Suprapubic skin (tissue), 4 donors: ENCODE results near the gene GTF3C2.

Experiments
- POLR2A ChIP-seq, 2 donors: fragments of 450-650 bp; IDR thresholded peaks; one replicate each; pipeline ENCODE4 v1.6.1; 2017; ENCODE audit warnings: antibody characterized with exemption in 2 of 2, mild to moderate bottlenecking in 2 of 2, moderate library complexity in 2 of 2
- POLR2AphosphoS5 ChIP-seq, 3 donors: sonication (generic); formaldehyde crosslinking; IDR thresholded peaks; one replicate each; pipeline ENCODE4 v1.6.1; 2017; ENCODE audit warnings: antibody characterized with exemption in 3 of 3
- TF ChIP-seq, protein P1 (sequence below), 2 donors: fragments of 200-600 bp in 1 of 2; fragments of 450-650 bp in 1 of 2; sonication (generic) in 1 of 2; IDR thresholded peaks; one replicate each; pipeline ENCODE4 v1.5.1; 2016 to 2019; ENCODE audit warnings: antibody characterized with exemption in 2 of 2, mild to moderate bottlenecking in 1 of 2, moderate library complexity in 1 of 2

DNA sequence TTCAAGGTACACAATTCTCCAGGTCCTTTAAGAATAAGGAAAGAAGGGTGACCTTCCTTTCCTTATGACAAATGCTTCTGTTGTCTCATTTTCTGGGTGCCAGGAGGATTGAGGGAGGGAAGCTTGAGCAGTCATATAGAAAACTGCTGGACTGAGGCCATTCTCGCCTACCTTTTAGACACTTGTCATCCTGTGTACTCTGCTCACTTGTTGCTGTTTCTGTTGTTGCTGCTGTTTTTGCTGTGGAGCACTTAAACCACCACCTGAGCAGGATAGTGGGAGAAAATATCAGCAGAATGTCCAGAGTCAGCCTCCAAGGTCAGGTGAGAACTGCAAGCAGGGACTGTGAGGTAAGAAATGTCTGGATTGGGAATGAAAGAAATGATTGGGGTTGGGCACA lies 78.6 kb downstream of the GTF3C2 start:
- TF ChIP-seq POLR2A (IDR thresholded peaks at IDR 0.05) (no peak), POLR2AphosphoS5 (IDR thresholded peaks at IDR 0.05) (no peak)
- TF ChIP-seq, protein P1, sequence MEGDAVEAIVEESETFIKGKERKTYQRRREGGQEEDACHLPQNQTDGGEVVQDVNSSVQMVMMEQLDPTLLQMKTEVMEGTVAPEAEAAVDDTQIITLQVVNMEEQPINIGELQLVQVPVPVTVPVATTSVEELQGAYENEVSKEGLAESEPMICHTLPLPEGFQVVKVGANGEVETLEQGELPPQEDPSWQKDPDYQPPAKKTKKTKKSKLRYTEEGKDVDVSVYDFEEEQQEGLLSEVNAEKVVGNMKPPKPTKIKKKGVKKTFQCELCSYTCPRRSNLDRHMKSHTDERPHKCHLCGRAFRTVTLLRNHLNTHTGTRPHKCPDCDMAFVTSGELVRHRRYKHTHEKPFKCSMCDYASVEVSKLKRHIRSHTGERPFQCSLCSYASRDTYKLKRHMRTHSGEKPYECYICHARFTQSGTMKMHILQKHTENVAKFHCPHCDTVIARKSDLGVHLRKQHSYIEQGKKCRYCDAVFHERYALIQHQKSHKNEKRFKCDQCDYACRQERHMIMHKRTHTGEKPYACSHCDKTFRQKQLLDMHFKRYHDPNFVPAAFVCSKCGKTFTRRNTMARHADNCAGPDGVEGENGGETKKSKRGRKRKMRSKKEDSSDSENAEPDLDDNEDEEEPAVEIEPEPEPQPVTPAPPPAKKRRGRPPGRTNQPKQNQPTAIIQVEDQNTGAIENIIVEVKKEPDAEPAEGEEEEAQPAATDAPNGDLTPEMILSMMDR (IDR thresholded peaks at IDR 0.05): no peak
